NT2/D1 (cell line): ENCODE results near the gene CENPN.

Experiments
- DNase-seq: peaks from one replicate; pipeline ENCODE4 v3.0.0-alpha.2; 2011; ENCODE audit warnings: low read depth, low spot score
- H3K27me3 ChIP-seq: 2 replicates; pipeline ENCODE4 v1.6.0; 2011; ENCODE audit warnings: mild to moderate bottlenecking; ENCODE audit not compliant: insufficient read length, insufficient read depth
- H3K36me3 ChIP-seq: 2 replicates; pipeline ENCODE4 v1.6.1; 2011; ENCODE audit warnings: mild to moderate bottlenecking, low read length, mixed read lengths; ENCODE audit not compliant: insufficient read depth, insufficient read length
- H3K4me1 ChIP-seq: 2 replicates; pipeline ENCODE4 v1.5.1; 2011; ENCODE audit not compliant: insufficient read depth, insufficient read length
- H3K4me3 ChIP-seq: 2 replicates; pipeline ENCODE4 v1.5.1; 2011; ENCODE audit warnings: low read depth; ENCODE audit not compliant: insufficient read length
- H3K9ac ChIP-seq: 2 replicates; pipeline ENCODE4 v1.6.0; 2011; ENCODE audit warnings: low read depth; ENCODE audit not compliant: insufficient read length
- H3K9me3 ChIP-seq: 2 replicates; pipeline ENCODE4 v1.5.1; 2011; ENCODE audit warnings: mild to moderate bottlenecking, low read length; ENCODE audit not compliant: insufficient read depth
- SUZ12 ChIP-seq: IDR thresholded peaks from 2 replicates; pipeline ENCODE4 v1.6.1; 2011; ENCODE audit not compliant: insufficient read length, insufficient read depth; ENCODE audit errors: extremely low read depth
- YY1 ChIP-seq: IDR thresholded peaks from 2 replicates; pipeline ENCODE4 v1.6.1; 2011; ENCODE audit not compliant: insufficient read length, insufficient read depth
- ZNF274 ChIP-seq: IDR thresholded peaks from 2 replicates; pipeline ENCODE4 v1.6.1; 2011; ENCODE audit warnings: mild to moderate bottlenecking, low read depth, low read length

CENPN gene

DNA sequence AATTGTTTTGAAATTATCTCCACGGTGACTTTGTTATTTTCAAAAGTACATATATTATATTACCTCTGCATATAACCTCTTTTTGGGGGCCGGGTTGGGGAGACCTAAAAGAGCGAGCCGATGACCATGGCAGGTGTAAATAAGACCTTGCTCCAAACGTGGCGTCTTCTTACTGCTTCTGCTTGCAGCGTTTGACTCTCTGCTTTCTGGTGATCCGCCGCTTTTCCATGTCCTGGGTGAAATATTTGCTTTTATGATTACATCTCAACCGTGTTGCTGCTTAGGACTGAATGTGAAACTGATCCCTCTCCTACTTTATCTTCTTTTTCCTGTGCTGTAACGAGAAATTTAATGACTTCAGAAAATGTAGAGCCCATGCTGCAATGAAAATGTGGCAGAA lies 46.7 kb downstream of the CENPN start:
- H3K27me3 ChIP-seq = no peaks in the 10 kb centered on the region
- no peaks in the 10 kb centered on the region for H3K4me1 ChIP-seq
- H3K4me3 ChIP-seq = no peak overlapping the region
- peaks cover 12% of the 10 kb centered on the region; the same call in 1 of the 2 replicates for H3K9me3 ChIP-seq
- no peak for TF ChIP-seq ZNF274
- TF ChIP-seq YY1 = no peak
- no peak for TF ChIP-seq SUZ12
- no peak for DNase-seq
- H3K36me3 ChIP-seq = no peaks in the 10 kb centered on the region
- no peak overlapping the region for H3K9ac ChIP-seq

DNA sequence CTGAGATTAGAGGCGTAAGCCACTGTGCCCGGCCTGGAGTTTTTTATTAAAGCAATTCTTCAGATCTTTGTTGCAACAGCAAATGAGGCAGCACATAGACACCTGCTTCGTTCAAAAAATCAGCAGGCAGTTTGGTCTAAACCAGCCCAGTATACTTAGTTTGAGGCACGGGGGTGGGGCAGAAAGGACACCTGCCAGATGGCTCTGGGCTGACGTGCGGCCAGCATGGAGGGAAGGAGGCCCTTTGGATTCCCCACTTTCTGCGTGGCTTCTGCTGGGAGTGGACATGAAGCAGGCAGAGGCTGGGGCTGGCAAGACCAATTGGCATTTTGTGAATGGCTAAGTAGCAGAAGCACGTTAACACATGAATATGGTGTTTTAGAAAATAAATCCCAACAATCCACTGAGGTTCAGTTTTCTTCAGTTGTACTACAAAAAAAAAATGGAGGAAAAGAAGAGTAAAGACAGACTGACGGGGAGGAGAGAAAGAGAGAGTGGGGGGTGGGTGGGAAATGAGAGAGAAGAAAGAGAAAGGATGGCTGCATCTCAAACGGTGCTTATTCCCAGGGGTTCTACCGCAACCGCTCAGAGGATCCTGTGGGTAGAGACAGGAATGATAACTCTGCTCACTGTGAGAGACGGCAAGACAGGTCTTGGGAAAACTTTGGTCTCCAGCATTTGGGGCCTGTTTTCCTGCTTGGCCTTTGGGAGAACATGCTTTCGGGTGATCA lies 53.7 kb downstream of the CENPN start:
- Histone ChIP-seq H3K4me3 (no peak overlapping the region), H3K4me1 (peaks cover 5% of the 10 kb centered on the region), H3K36me3 (no peaks in the 10 kb centered on the region), H3K9ac (peak overlapping the region; percentile 46), H3K27me3 (no peaks in the 10 kb centered on the region), H3K9me3 (no peaks in the 10 kb centered on the region)
- TF ChIP-seq YY1 (no peak), ZNF274 (no peak), SUZ12 (no peak)
- no peak for DNase-seq

DNA sequence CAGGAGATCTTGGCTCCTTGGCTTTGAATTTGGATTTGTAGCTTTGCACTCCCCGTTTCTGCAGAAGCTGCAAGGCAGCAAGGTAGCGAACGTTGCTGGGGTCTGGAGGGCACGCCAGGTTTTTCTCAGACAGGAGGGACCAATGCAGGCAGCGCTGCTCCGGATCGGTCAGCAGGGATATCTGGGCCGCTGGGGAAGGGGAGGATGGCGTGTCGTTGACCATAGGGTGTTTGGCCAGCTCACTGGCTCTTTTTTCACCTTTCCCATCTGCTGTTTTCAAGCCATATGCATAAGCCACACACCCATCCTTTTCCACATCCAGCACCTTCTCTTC lies 54.3 kb downstream of the CENPN start:
- no peak for DNase-seq
- H3K9me3 ChIP-seq = no peaks in the 10 kb centered on the region
- no peaks in the 10 kb centered on the region for H3K36me3 ChIP-seq

GRCh38 chr16:81061871-81062608 lies 55.0 kb downstream of the CENPN start:
- no peak for DNase-seq
- Histone ChIP-seq H3K9me3 (no peaks in the 10 kb centered on the region), H3K27me3 (no peaks in the 10 kb centered on the region), H3K4me3 (no peak overlapping the region), H3K36me3 (no peaks in the 10 kb centered on the region), H3K4me1 (peaks cover 5% of the 10 kb centered on the region), H3K9ac (no peak overlapping the region)
- TF ChIP-seq YY1 (no peak), ZNF274 (no peak), SUZ12 (no peak)

More for the DNA sequence above, 54.3 kb downstream of the CENPN start:
- Histone ChIP-seq H3K9ac (peak overlapping the region; percentile 46), H3K4me1 (peaks cover 5% of the 10 kb centered on the region), H3K4me3 (no peak overlapping the region), H3K27me3 (no peaks in the 10 kb centered on the region)
- no peak for TF ChIP-seq YY1
- no peak for TF ChIP-seq SUZ12
- no peak for TF ChIP-seq ZNF274

DNA sequence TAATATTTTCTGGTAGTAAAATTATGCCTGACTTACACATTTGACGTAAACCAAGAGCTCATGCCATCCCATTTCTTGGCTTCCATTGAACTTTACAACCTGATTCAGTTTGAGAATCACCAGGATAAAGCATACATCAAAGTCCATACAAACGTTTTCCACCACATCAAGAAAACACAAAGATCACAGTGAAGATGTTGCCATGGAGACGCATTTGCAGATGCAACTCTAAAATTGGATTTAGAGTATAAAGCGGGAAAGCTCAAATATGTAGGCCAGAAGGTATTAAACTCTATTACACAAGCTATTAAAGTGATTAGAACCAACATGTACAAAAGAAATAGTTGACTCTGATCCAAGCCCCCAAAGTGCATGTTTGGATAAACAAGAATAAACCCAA lies 59.7 kb downstream of the CENPN start:
- no peak for DNase-seq
- Histone ChIP-seq H3K4me1 (peaks cover 2% of the 10 kb centered on the region), H3K27me3 (no peaks in the 10 kb centered on the region), H3K36me3 (no peaks in the 10 kb centered on the region), H3K9me3 (no peaks in the 10 kb centered on the region; the same call in 1 of the 2 replicates), H3K9ac (no peak overlapping the region), H3K4me3 (no peak overlapping the region)
- TF ChIP-seq YY1 (no peak), SUZ12 (no peak), ZNF274 (no peak)

DNA sequence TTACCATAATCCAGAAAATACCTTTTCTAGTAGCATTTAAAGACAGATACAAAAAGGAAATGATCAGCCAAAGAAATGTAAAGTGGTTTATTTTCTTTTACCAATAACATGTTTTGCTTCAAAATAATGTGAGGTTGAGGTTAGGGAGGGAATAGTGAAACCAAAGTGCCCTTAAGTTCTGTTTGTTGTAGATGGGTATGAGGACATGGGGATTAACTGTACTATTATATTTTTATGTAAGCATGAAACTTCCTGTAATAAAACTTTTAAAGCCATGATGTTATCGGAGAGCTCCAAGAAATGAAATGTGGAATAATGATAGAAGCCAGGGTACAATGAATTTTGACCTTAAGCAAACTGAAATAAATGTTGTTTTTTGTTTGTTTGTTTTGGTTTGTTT lies 60.2 kb downstream of the CENPN start:
- TF ChIP-seq YY1 (no peak), ZNF274 (no peak), SUZ12 (no peak)
- Histone ChIP-seq H3K9ac (no peak overlapping the region), H3K4me3 (no peak overlapping the region), H3K4me1 (no peaks in the 10 kb centered on the region), H3K36me3 (no peaks in the 10 kb centered on the region), H3K9me3 (no peaks in the 10 kb centered on the region; the same call in 1 of the 2 replicates), H3K27me3 (no peaks in the 10 kb centered on the region)
- DNase-seq = no peak

GRCh38 chr16:81069063-81069462 lies 62.0 kb downstream of the CENPN start:
- TF ChIP-seq SUZ12 = no peak
- no peak for TF ChIP-seq YY1
- no peak for TF ChIP-seq ZNF274
- Histone ChIP-seq H3K36me3 (no peaks in the 10 kb centered on the region), H3K4me3 (no peak overlapping the region), H3K4me1 (no peaks in the 10 kb centered on the region), H3K9ac (no peak overlapping the region), H3K27me3 (no peaks in the 10 kb centered on the region), H3K9me3 (no peaks in the 10 kb centered on the region; the same call in 1 of the 2 replicates)
- DNase-seq = no peak
